Astrocyte (in vitro differentiated cells and primary cell): Measurements from ENCODE around the gene DZIP1.

Experiments used
- CTCF ChIP-seq: IDR thresholded peaks from 2 replicates; pipeline ENCODE4 v1.5.1; 2011; ENCODE audit warnings: low read depth, mild to moderate bottlenecking, inconsistent platforms, low read length, moderate library complexity; ENCODE audit not compliant: insufficient read depth
- EZH2 ChIP-seq: IDR thresholded peaks from 2 replicates; pipeline ENCODE4 v1.6.1; 2012; ENCODE audit warnings: mild to moderate bottlenecking, low read length, inconsistent platforms; ENCODE audit not compliant: insufficient read depth

- TF ChIP-seq CTCF (no peak), EZH2 (no peak)
Measured at GRCh38 chr13:95608640-95609323, 35.7 kb downstream of the DZIP1 start.
